KMS-11 (cell line): ENCODE results near the gene IL17RA.

ENCODE experiments used
- H2AFZ ChIP-seq: fragments of 200-600 bp; sonication (generic); 2 replicates; pipeline ENCODE4 v1.6.1; 2016; ENCODE audit warnings: antibody characterized with exemption, mixed run types, low read depth
- H3K27ac ChIP-seq: fragments of 200-600 bp; sonication (generic); 2 replicates; pipeline ENCODE4 v1.6.1; 2016; ENCODE audit warnings: mild to moderate bottlenecking, mixed run types
- H3K27me3 ChIP-seq: fragments of 200-600 bp; sonication (generic); 2 replicates; pipeline ENCODE4 v1.6.1; 2017; ENCODE audit warnings: mild to moderate bottlenecking, low read depth, mixed run types, moderate library complexity; ENCODE audit not compliant: insufficient read depth
- H3K36me3 ChIP-seq: fragments of 200-600 bp; sonication (generic); 2 replicates; pipeline ENCODE4 v1.6.1; 2017; ENCODE audit warnings: mild to moderate bottlenecking, mixed run types; ENCODE audit not compliant: insufficient read depth
- H3K4me1 ChIP-seq: fragments of 200-600 bp; sonication (generic); 2 replicates; pipeline ENCODE4 v1.6.1; 2016; ENCODE audit warnings: mild to moderate bottlenecking, low read depth, mixed run types; ENCODE audit not compliant: poor library complexity, severe bottlenecking
- H3K4me2 ChIP-seq: fragments of 200-600 bp; sonication (generic); 2 replicates; pipeline ENCODE4 v1.7.0; 2016; ENCODE audit warnings: mild to moderate bottlenecking, mixed run types
- H3K4me3 ChIP-seq: fragments of 200-600 bp; sonication (generic); IDR thresholded peaks from 2 replicates; pipeline ENCODE4 v1.6.1; 2017; ENCODE audit warnings: low read depth, low read length, mixed read lengths; ENCODE audit not compliant: insufficient read depth
- H3K79me2 ChIP-seq: fragments of 200-600 bp; sonication (generic); 2 replicates; pipeline ENCODE4 v1.6.1; 2016; ENCODE audit warnings: low read depth, mixed run types; ENCODE audit not compliant: insufficient read depth
- H3K9ac ChIP-seq: fragments of 200-600 bp; sonication (generic); 2 replicates; pipeline ENCODE4 v1.6.1; 2016; ENCODE audit warnings: mild to moderate bottlenecking, mixed run types
- H4K20me1 ChIP-seq: fragments of 200-600 bp; sonication (generic); 2 replicates; pipeline ENCODE4 v1.6.1; 2016; ENCODE audit warnings: mild to moderate bottlenecking, mixed run types; ENCODE audit not compliant: insufficient read depth
- TF ChIP-seq, protein P1 (sequence below): fragments of 200-600 bp; sonication (generic); conservative IDR thresholded peaks from 2 replicates; pipeline ENCODE4 v1.6.1; 2017; ENCODE audit warnings: low read depth, mild to moderate bottlenecking, antibody characterized with exemption, low read length, moderate library complexity, mixed read lengths

The IL17RA gene

DNA sequence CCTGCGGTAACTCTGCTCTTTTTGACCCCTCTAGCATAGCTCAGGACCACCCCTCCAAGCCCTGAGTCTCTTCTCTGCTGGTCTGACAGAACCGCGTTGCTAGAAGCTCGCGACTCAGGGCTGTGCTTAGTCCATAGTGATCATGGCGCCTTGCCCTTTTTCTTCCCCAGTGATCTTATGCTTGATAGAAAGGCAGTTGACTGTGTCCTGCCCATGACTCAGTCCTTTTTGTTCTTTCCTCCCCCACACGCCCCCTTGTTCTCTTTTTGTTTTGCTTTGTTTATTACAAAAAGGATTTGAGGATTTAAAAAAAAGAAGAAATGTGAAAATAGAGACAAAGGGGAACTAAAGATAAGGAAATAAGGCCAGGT is 17.5 kb downstream of the IL17RA start:
- no peak overlapping the region for H2AFZ ChIP-seq
- H3K36me3 ChIP-seq: no peaks in the 10 kb centered on the region
- no peak overlapping the region for H3K4me2 ChIP-seq
- H3K79me2 ChIP-seq: no peaks in the 10 kb centered on the region
- no peak overlapping the region for H3K9ac ChIP-seq
- H3K27ac ChIP-seq: no peak overlapping the region
- no peak overlapping the region for H3K4me3 ChIP-seq
- H3K4me1 ChIP-seq: no peaks in the 10 kb centered on the region
- no peaks in the 10 kb centered on the region for H3K27me3 ChIP-seq
- H4K20me1 ChIP-seq: no peaks in the 10 kb centered on the region
- TF ChIP-seq, protein P1, sequence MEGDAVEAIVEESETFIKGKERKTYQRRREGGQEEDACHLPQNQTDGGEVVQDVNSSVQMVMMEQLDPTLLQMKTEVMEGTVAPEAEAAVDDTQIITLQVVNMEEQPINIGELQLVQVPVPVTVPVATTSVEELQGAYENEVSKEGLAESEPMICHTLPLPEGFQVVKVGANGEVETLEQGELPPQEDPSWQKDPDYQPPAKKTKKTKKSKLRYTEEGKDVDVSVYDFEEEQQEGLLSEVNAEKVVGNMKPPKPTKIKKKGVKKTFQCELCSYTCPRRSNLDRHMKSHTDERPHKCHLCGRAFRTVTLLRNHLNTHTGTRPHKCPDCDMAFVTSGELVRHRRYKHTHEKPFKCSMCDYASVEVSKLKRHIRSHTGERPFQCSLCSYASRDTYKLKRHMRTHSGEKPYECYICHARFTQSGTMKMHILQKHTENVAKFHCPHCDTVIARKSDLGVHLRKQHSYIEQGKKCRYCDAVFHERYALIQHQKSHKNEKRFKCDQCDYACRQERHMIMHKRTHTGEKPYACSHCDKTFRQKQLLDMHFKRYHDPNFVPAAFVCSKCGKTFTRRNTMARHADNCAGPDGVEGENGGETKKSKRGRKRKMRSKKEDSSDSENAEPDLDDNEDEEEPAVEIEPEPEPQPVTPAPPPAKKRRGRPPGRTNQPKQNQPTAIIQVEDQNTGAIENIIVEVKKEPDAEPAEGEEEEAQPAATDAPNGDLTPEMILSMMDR: no peak

DNA sequence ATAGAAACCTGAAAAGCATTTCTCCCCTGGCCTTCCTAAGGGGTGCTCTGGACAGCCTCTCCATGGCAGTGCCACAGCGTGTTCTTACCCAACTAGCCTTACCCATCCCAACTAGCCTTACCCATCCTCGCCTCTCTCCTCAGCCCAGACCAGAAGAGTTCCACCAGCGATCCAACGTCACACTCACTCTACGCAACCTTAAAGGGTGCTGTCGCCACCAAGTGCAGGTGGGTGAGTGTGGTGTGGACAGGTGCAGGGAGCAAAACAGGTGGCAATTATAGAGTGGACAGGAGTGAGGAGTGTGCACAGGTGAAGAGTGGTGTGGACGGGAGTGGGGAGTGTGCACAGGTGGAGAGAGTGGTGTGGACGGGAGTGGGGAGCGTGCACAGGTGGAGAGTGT is 18.6 kb downstream of the IL17RA start:
- no peaks in the 10 kb centered on the region for H3K36me3 ChIP-seq
- H3K9ac ChIP-seq: no peak overlapping the region
- H3K4me3 ChIP-seq: no peak overlapping the region
- no peaks in the 10 kb centered on the region for H4K20me1 ChIP-seq
- no peaks in the 10 kb centered on the region for H3K4me1 ChIP-seq
- H3K27me3 ChIP-seq: no peaks in the 10 kb centered on the region
- H2AFZ ChIP-seq: no peak overlapping the region
- no peaks in the 10 kb centered on the region for H3K79me2 ChIP-seq
- no peak overlapping the region for H3K4me2 ChIP-seq
- no peak overlapping the region for H3K27ac ChIP-seq
- TF ChIP-seq, protein P1: no peak

DNA sequence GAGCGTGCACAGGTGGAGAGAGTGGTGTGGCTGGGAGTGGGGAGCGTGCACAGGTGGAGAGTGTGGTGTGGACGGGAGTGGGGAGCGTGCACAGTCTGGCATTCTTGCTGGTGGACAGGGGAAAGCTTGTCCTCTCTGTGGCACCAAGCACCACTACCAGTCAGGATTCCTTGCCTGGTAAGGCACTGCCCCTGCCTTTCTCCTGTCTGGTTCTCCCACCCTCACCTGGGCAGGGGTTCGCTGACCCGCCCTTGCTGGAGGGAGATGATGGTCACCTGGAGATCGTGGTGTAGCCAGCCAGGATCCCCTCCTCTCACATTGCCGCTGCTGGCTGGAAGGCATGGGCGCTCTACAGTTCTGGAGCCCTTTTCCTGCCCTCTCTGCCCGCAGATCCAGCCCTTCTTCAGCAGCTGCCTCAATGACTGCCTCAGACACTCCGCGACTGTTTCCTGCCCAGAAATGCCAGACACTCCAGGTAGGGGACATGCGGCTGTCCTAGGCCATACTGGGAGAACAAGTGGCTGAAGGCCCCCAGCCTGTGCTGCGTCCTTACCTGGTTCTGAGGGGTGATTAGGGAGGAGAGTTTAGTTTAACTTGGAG is 19.6 kb downstream of the IL17RA start:
- Histone ChIP-seq H4K20me1 (no peaks in the 10 kb centered on the region), H3K27ac (no peak overlapping the region), H3K4me2 (no peak overlapping the region), H2AFZ (no peak overlapping the region), H3K4me3 (no peak overlapping the region), H3K36me3 (no peaks in the 10 kb centered on the region), H3K79me2 (no peaks in the 10 kb centered on the region), H3K4me1 (no peaks in the 10 kb centered on the region), H3K27me3 (no peaks in the 10 kb centered on the region), H3K9ac (no peak overlapping the region)
- TF ChIP-seq, protein P1: no peak

DNA sequence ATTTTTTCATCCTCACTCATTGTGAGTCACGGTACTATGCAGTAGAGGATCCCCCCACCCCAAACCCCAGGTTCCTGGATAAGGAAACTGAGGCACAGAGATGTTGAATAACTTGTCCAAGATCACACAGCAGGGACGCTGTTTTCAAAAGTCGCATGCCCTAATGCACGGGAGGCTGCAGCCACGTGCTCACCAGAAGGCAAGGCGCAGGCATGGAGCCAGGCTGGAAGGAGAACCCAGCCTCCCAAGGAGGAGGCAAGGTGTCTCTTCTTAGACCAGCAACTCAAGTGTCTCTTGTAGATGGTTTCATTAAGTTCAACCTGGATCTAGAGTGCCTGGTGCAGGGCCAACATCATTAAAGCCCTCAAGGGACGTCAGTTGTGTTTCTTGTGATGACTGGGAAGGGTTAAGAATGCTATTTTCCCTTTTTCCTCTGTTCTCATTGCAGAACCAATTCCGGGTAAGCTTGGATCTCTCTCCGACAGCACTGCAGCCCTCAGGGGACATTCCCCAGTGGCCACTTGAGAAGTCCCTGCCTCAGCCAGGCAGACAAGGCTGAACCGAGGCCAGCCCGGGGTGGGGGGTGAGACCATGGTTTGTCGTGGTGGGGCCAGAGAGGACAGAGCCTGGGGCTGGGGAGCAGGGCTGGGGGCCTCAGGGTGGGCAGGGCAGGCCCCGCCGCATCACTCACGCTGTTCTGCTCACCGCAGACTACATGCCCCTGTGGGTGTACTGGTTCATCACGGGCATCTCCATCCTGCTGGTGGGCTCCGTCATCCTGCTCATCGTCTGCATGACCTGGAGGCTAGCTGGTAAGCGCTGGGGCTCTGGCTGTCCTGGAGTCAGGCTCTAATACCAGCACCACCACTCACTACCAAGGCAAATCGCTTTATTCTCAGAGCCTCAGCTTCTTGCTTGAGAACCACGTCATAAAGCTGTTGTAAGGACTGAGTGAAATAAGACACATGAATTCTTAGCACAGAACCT is 20.6 kb downstream of the IL17RA start:
- no peak overlapping the region for H3K4me2 ChIP-seq

More for the DNA sequence above, 20.6 kb downstream of the IL17RA start:
- no peaks in the 10 kb centered on the region for H3K36me3 ChIP-seq
- H3K4me1 ChIP-seq: no peaks in the 10 kb centered on the region
- no peak overlapping the region for H2AFZ ChIP-seq
- H4K20me1 ChIP-seq: no peaks in the 10 kb centered on the region
- no peak overlapping the region for H3K4me3 ChIP-seq
- H3K27ac ChIP-seq: no peak overlapping the region
- H3K9ac ChIP-seq: no peak overlapping the region
- no peaks in the 10 kb centered on the region for H3K79me2 ChIP-seq
- TF ChIP-seq, protein P1: no peak
- no peaks in the 10 kb centered on the region for H3K27me3 ChIP-seq
